OCI-LY7 (cell line): ENCODE results near the gene NCAPD2. TPM values are rescaled to one million over a fixed set of nuclear protein-coding genes. Genes with fewer than 3 reads are reported as not detected.

Experiments
- BruUV-seq: library from RNA; stranded (reverse); fragments of 400-500 nt; replicated peaks from 2 replicates; lab custom pipeline; 2021; lab: Mats Ljungman, UMichigan
- CTCF ChIA-PET: fragments of 300-600 bp; sonication (Branson Sonifier 250); formaldehyde crosslinking; loops from one replicate; lab custom pipeline; 2022; ENCODE audit warnings: antibody characterized with exemption; ENCODE audit not compliant: unreplicated experiment; lab: Charles Lee
- POLR2A ChIA-PET: fragments of 300-600 bp; sonication (Branson Sonifier 250); formaldehyde crosslinking; loops from one replicate; lab custom pipeline; 2022; ENCODE audit warnings: antibody characterized with exemption; lab: Charles Lee
- DNase-seq: peaks from one replicate; pipeline ENCODE4 v3.0.0-alpha.2; 2015; ENCODE audit warnings: low spot score
- H2AFZ ChIP-seq: fragments of 200-600 bp; sonication (generic), shearing (Covaris generic); 2 replicates; pipeline ENCODE4 v1.6.1; 2014; ENCODE audit warnings: mild to moderate bottlenecking, antibody characterized with exemption, low read length, moderate library complexity
- H3K27ac ChIP-seq: fragments of 200-600 bp; sonication (generic); 2 replicates; pipeline ENCODE4 v1.5.1; 2014; ENCODE audit warnings: mixed run types, low read depth, mild to moderate bottlenecking, moderate library complexity, low read length, inconsistent platforms; ENCODE audit not compliant: poor library complexity, severe bottlenecking
- H3K36me3 ChIP-seq: fragments of 200-600 bp; sonication (generic); 2 replicates; pipeline ENCODE4 v1.6.1; 2014; ENCODE audit warnings: mild to moderate bottlenecking, antibody characterized with exemption, low read length, moderate library complexity, mixed read lengths; ENCODE audit not compliant: insufficient read depth
- H3K4me1 ChIP-seq: fragments of 200-600 bp; sonication (generic); 2 replicates; pipeline ENCODE4 v1.5.1; 2014; ENCODE audit warnings: mild to moderate bottlenecking, low read length; ENCODE audit not compliant: insufficient read depth, poor library complexity, severe bottlenecking
- H3K4me2 ChIP-seq: fragments of 200-600 bp; sonication (generic); 2 replicates; pipeline ENCODE4 v1.6.1; 2014; ENCODE audit warnings: mild to moderate bottlenecking, low read length
- H3K4me3 ChIP-seq: fragments of 200-600 bp; sonication (generic); 2 replicates; pipeline ENCODE4 v1.5.1; 2014; ENCODE audit warnings: mild to moderate bottlenecking, low read depth, low read length; ENCODE audit not compliant: poor library complexity, severe bottlenecking
- H3K79me2 ChIP-seq: fragments of 200-600 bp; sonication (generic); 2 replicates; pipeline ENCODE4 v1.6.1; 2016; ENCODE audit warnings: low read depth, mild to moderate bottlenecking, low read length, moderate library complexity, mixed read lengths; ENCODE audit not compliant: insufficient read depth
- H3K9me2 ChIP-seq: fragments of 200-600 bp; sonication (generic); 2 replicates; pipeline ENCODE4 v1.6.1; 2016; ENCODE audit warnings: mild to moderate bottlenecking, low read length, mixed read lengths; ENCODE audit not compliant: insufficient read depth
- H3K9me3 ChIP-seq: fragments of 200-600 bp; sonication (generic); 2 replicates; pipeline ENCODE4 v1.6.1; 2014; ENCODE audit warnings: mild to moderate bottlenecking, mixed run types, low read length, mixed read lengths
- H4K20me1 ChIP-seq: fragments of 200-600 bp; sonication (generic); 2 replicates; pipeline ENCODE4 v1.6.1; 2014; ENCODE audit warnings: mild to moderate bottlenecking, antibody characterized with exemption, low read length, moderate library complexity, mixed read lengths; ENCODE audit not compliant: insufficient read depth
- CTCF ChIP-seq: fragments of 200-600 bp; sonication (generic); conservative IDR thresholded peaks from 2 replicates; pipeline ENCODE4 v1.5.1; 2014; ENCODE audit warnings: mild to moderate bottlenecking, antibody characterized with exemption, low read length, moderate library complexity, mixed read lengths
- EZH2phosphoT487 ChIP-seq: fragments of 200-600 bp; sonication (generic); IDR thresholded peaks from 2 replicates; pipeline ENCODE4 v1.6.1; 2018; ENCODE audit warnings: low read depth, borderline replicate concordance, mild to moderate bottlenecking, mixed run types, antibody characterized with exemption, low read length, moderate library complexity, mixed read lengths
- intact Hi-C: fragments of 100-400 bp; cut with micrococcal nuclease; formaldehyde crosslinking; loops from one replicate; pipeline ENCODE4 v1.10.0; 2022; ENCODE audit not compliant: unreplicated experiment
- total RNA-seq, 2 experiments: library from RNA; depleted of rRNA in 1 of 2; stranded (reverse); fragments of >200 nt in 1 of 2; shearing (Covaris generic) in 1 of 2; gene quantifications; 2 replicates each; pipeline ENCODE4 v1.2.3, GENCODE V29; 2014 to 2022

The NCAPD2 gene
- total RNA-seq, 2 experiments from 2014 or later: 157 to 225 TPM

GRCh38 chr12:6551496-6552139, 57.7 kb downstream of the NCAPD2 start:
- intact Hi-C loops: no loop called here
- Histone ChIP-seq H3K9me2 (no peaks in the 10 kb centered on the region), H3K79me2 (peaks cover 39% of the 10 kb centered on the region), H3K36me3 (peaks cover 66% of the 10 kb centered on the region), H3K4me3 (no peak overlapping the region), H3K4me2 (no peak overlapping the region), H2AFZ (no peak overlapping the region), H3K4me1 (peaks cover 21% of the 10 kb centered on the region), H3K9me3 (no peaks in the 10 kb centered on the region), H3K27ac (no peak overlapping the region), H4K20me1 (no peaks in the 10 kb centered on the region; the same call in 1 of the 2 replicates)
- no TSS peak for BruUV-seq
- no peak for TF ChIP-seq CTCF
- no peak for TF ChIP-seq EZH2phosphoT487
- CTCF ChIA-PET: interaction anchor here (0.6 kb wide), 1 partner anchor 62 kb away, joined by 3 read pairs; no protein-coding TSS in a partner anchor
- no peak for DNase-seq
- POLR2A ChIA-PET: interaction anchor here (0.5 to 1.6 kb wide), 2 partner anchors 20 to 406 kb away, joined by 3 to 4 read pairs; no protein-coding TSS in a partner anchor

- no peak overlapping the region for H3K4me3 ChIP-seq
- ChIA-PET POLR2A (interaction anchor here (0.5 to 1.6 kb wide), 2 partner anchors 20 to 407 kb away, joined by 3 to 4 read pairs; no protein-coding TSS in a partner anchor), CTCF (interaction anchor here (0.8 kb wide), 1 partner anchor 13 kb away, joined by 3 read pairs; no protein-coding TSS in a partner anchor)
- intact Hi-C loops: no loop called here
- TF ChIP-seq EZH2phosphoT487 (no peak), CTCF (no peak)
- DNase-seq: no peak
- no peak overlapping the region for H3K27ac ChIP-seq
- no peak overlapping the region for H2AFZ ChIP-seq
- H3K9me3 ChIP-seq: no peaks in the 10 kb centered on the region
- no peak overlapping the region for H3K4me2 ChIP-seq
- no peaks in the 10 kb centered on the region for H3K9me2 ChIP-seq
- no TSS peak for BruUV-seq
- H4K20me1 ChIP-seq: no peaks in the 10 kb centered on the region; the same call in 1 of the 2 replicates
- H3K4me1 ChIP-seq: peaks cover 26% of the 10 kb centered on the region
- H3K36me3 ChIP-seq: peaks cover 66% of the 10 kb centered on the region
- peaks cover 39% of the 10 kb centered on the region for H3K79me2 ChIP-seq
Measured at GRCh38 chr12:6552140-6552551, 58.2 kb downstream of the NCAPD2 start.
